Right atrium auricular region (tissue), 2 donors: ENCODE results near the gene COL24A1. TPM values are rescaled to one million over a fixed set of nuclear protein-coding genes. Genes with fewer than 3 reads are reported as not detected.

Experiments used
- DNase-seq: peaks from one replicate; pipeline ENCODE4 v3.0.0-alpha.2; 2019; ENCODE audit warnings: low spot score
- H3K27ac ChIP-seq, 2 donors: fragments of 200-600 bp; sonication (generic); 1 replicate in 1 of 2; 2 replicates in 1 of 2; pipeline ENCODE4 v1.5.1; 2016 to 2019
- H3K27me3 ChIP-seq, 2 donors: fragments of 200-600 bp; sonication (generic); one replicate each; pipeline versions ENCODE4 v1.5.1 to v1.6.0; 2017 to 2019
- H3K36me3 ChIP-seq: fragments of 200-600 bp; sonication (generic); one replicate; pipeline ENCODE4 v1.5.1; 2016
- H3K4me1 ChIP-seq, 2 donors: fragments of 200-600 bp; sonication (generic); one replicate each; pipeline versions ENCODE4 v1.5.1 to v1.6.0; 2017 to 2019
- H3K4me3 ChIP-seq, 2 donors: fragments of 200-600 bp; sonication (generic); 1 replicate in 1 of 2; 2 replicates in 1 of 2; pipeline ENCODE4 v1.5.1; 2017 to 2019; ENCODE audit warnings: mild to moderate bottlenecking in 1 of 2, moderate library complexity in 1 of 2
- H3K9me3 ChIP-seq, 2 donors: fragments of 200-600 bp; sonication (generic); one replicate each; pipeline ENCODE4 v1.5.1; 2019
- CTCF ChIP-seq, 2 donors: fragments of 200-600 bp; sonication (generic); IDR thresholded peaks; one replicate each; pipeline ENCODE4 v1.5.1; 2019; ENCODE audit warnings: antibody characterized with exemption in 2 of 2
- total RNA-seq, 2 donors: library from RNA; depleted of rRNA; stranded (reverse); fragments of >200 nt; gene quantifications; one replicate each; pipeline ENCODE4 v1.1.0, GENCODE V29; 2016

The COL24A1 gene
- total RNA-seq, 2 donors from 2014 or later, result 0.67 to 1.0 TPM

- no peak for DNase-seq
- TF ChIP-seq CTCF (IDR thresholded peaks at IDR 0.05), result no peak
- no peaks in the 10 kb centered on the region for H3K27me3 ChIP-seq
- H3K4me3 ChIP-seq, result no peak overlapping the region
- H3K36me3 ChIP-seq, result no peaks in the 10 kb centered on the region
- H3K27ac ChIP-seq, result no peak overlapping the region
- H3K9me3 ChIP-seq, result no peaks in the 10 kb centered on the region
- H3K4me1 ChIP-seq, result no peaks in the 10 kb centered on the region
Observed at GRCh38 chr1:86062453-86062852, 94.1 kb downstream of the COL24A1 start.

- TF ChIP-seq CTCF (IDR thresholded peaks at IDR 0.05), result no peak
- H3K27ac ChIP-seq, result peak overlapping the region in 1 of 2 donors; percentile 9
- no peak overlapping the region for H3K4me3 ChIP-seq
- no peaks in the 10 kb centered on the region for H3K36me3 ChIP-seq
- H3K4me1 ChIP-seq, result no peaks in the 10 kb centered on the region
- DNase-seq, result no peak
- no peaks in the 10 kb centered on the region for H3K27me3 ChIP-seq
- no peaks in the 10 kb centered on the region for H3K9me3 ChIP-seq
Observed at GRCh38 chr1:86061551-86061990, 95.0 kb downstream of the COL24A1 start.

- Histone ChIP-seq H3K4me1 (no peaks in the 10 kb centered on the region), H3K27ac (no peak overlapping the region), H3K9me3 (no peaks in the 10 kb centered on the region)
Observed at GRCh38 chr1:86054396-86054795, 102.2 kb downstream of the COL24A1 start.

GRCh38 chr1:86052948-86053698 is 103.4 kb downstream of the COL24A1 start:
- no peak for TF ChIP-seq CTCF (IDR thresholded peaks at IDR 0.05)
- no peaks in the 10 kb centered on the region for H3K27me3 ChIP-seq
- no peaks in the 10 kb centered on the region for H3K36me3 ChIP-seq
- no peaks in the 10 kb centered on the region for H3K4me1 ChIP-seq
- no peak overlapping the region for H3K4me3 ChIP-seq
- no peaks in the 10 kb centered on the region for H3K9me3 ChIP-seq
- no peak for DNase-seq
- H3K27ac ChIP-seq, result no peak overlapping the region

More at GRCh38 chr1:86054396-86054795, 102.2 kb downstream of the COL24A1 start:
- no peak for TF ChIP-seq CTCF (IDR thresholded peaks at IDR 0.05)
- no peak for DNase-seq
- H3K27me3 ChIP-seq, result no peaks in the 10 kb centered on the region
- no peaks in the 10 kb centered on the region for H3K36me3 ChIP-seq
- no peak overlapping the region for H3K4me3 ChIP-seq

GRCh38 chr1:86035101-86035500 is 121.5 kb downstream of the COL24A1 start:
- Histone ChIP-seq H3K9me3 (no peaks in the 10 kb centered on the region), H3K27me3 (no peaks in the 10 kb centered on the region), H3K36me3 (no peaks in the 10 kb centered on the region), H3K27ac (no peak overlapping the region), H3K4me1 (no peaks in the 10 kb centered on the region), H3K4me3 (no peak overlapping the region)
- DNase-seq, result no peak
- no peak for TF ChIP-seq CTCF (IDR thresholded peaks at IDR 0.05)

GRCh38 chr1:86030180-86030579 is 126.4 kb downstream of the COL24A1 start:
- no peaks in the 10 kb centered on the region for H3K9me3 ChIP-seq
- H3K4me3 ChIP-seq, result no peak overlapping the region
- H3K36me3 ChIP-seq, result no peaks in the 10 kb centered on the region
- TF ChIP-seq CTCF (IDR thresholded peaks at IDR 0.05), result no peak
- H3K4me1 ChIP-seq, result no peaks in the 10 kb centered on the region
- H3K27me3 ChIP-seq, result no peaks in the 10 kb centered on the region
- no peak for DNase-seq
- H3K27ac ChIP-seq, result no peak overlapping the region
